Lower leg skin (tissue), 3 donors: ENCODE results near the gene AVPR2.

Experiments
- POLR2A ChIP-seq, 2 donors: fragments of 450-650 bp; IDR thresholded peaks; one replicate each; pipeline ENCODE4 v1.6.1; 2016 to 2017; ENCODE audit warnings: antibody characterized with exemption in 2 of 2, mild to moderate bottlenecking in 1 of 2, moderate library complexity in 1 of 2
- TF ChIP-seq, protein P1 (sequence below), 3 donors: fragments of 450-650 bp; IDR thresholded peaks; one replicate each; pipeline ENCODE4 v1.5.1; 2016; ENCODE audit warnings: antibody characterized with exemption in 3 of 3, mild to moderate bottlenecking in 3 of 3, moderate library complexity in 2 of 3

DNA sequence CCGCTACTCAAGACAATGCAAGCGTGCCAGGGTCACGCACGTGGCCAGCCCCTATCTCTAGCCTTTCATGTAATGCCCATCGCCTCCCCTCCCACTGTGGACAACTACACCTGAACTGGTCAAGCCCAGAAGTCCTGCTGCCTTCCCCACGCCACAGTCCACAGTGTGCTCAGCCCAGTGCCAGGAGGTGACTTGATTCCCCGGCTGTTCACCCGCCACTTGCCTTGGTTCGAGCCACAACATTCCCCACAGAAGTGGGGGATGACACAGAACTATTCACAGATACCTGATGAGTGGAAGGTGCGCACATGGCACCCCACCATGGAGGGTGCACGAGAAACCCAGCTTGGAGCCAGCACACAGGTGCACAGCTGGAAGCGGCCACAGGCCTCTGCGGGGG is 14.8 kb downstream of the AVPR2 start:
- TF ChIP-seq, protein P1, sequence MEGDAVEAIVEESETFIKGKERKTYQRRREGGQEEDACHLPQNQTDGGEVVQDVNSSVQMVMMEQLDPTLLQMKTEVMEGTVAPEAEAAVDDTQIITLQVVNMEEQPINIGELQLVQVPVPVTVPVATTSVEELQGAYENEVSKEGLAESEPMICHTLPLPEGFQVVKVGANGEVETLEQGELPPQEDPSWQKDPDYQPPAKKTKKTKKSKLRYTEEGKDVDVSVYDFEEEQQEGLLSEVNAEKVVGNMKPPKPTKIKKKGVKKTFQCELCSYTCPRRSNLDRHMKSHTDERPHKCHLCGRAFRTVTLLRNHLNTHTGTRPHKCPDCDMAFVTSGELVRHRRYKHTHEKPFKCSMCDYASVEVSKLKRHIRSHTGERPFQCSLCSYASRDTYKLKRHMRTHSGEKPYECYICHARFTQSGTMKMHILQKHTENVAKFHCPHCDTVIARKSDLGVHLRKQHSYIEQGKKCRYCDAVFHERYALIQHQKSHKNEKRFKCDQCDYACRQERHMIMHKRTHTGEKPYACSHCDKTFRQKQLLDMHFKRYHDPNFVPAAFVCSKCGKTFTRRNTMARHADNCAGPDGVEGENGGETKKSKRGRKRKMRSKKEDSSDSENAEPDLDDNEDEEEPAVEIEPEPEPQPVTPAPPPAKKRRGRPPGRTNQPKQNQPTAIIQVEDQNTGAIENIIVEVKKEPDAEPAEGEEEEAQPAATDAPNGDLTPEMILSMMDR (IDR thresholded peaks at IDR 0.05), result no peak
- no peak for TF ChIP-seq POLR2A (IDR thresholded peaks at IDR 0.05)
